AG04450 (cell line): Measurements from ENCODE around the gene SLCO2B1. TPM values are rescaled to one million over a fixed set of nuclear protein-coding genes. Genes with fewer than 3 reads are reported as not detected.

Experiments
- CTCF ChIA-PET: fragments of 300-600, 350-600 bp; formaldehyde crosslinking; extraction: SDS; loops from one replicate; lab custom pipeline; 2022; ENCODE audit warnings: antibody characterized with exemption, inconsistent platforms; lab: Charles Lee
- POLR2A ChIA-PET: fragments of 350-600 bp; formaldehyde crosslinking; extraction: SDS; loops from one replicate; lab custom pipeline; 2021; ENCODE audit warnings: antibody characterized with exemption, inconsistent platforms; lab: Yijun Ruan, JAX
- DNase-seq: peaks from one replicate; pipeline ENCODE4 v3.0.0-alpha.2; 2011; ENCODE audit warnings: low read depth, low spot score
- H3K27ac ChIP-seq: one replicate; pipeline ENCODE4 v1.5.1; 2012; ENCODE audit warnings: low read depth, low read length, control low read depth
- H3K27me3 ChIP-seq: one replicate; pipeline ENCODE4 v1.6.0; 2012; ENCODE audit warnings: low read length; ENCODE audit not compliant: control insufficient read depth, insufficient read depth
- H3K4me3 ChIP-seq: 2 replicates; pipeline ENCODE4 v1.5.1; 2011; ENCODE audit warnings: mild to moderate bottlenecking, low read depth, low read length, control low read depth
- H3K9me3 ChIP-seq: 2 replicates; pipeline ENCODE4 v1.5.1; 2012; ENCODE audit warnings: low read length; ENCODE audit not compliant: control insufficient read depth, insufficient read depth
- CTCF ChIP-seq: IDR thresholded peaks from 2 replicates; pipeline ENCODE4 v1.5.1; 2011; ENCODE audit warnings: low read depth, low read length, control low read depth, inconsistent platforms
- polyA plus RNA-seq: library from polyadenylated mRNA; depleted of rRNA; stranded (reverse); fragments of >200 nt; gene quantifications from 2 replicates; pipeline ENCODE4 v1.2.3, GENCODE V29; 2011

SLCO2B1 gene
- polyA plus RNA-seq, 1 experiment, result not detected

DNA sequence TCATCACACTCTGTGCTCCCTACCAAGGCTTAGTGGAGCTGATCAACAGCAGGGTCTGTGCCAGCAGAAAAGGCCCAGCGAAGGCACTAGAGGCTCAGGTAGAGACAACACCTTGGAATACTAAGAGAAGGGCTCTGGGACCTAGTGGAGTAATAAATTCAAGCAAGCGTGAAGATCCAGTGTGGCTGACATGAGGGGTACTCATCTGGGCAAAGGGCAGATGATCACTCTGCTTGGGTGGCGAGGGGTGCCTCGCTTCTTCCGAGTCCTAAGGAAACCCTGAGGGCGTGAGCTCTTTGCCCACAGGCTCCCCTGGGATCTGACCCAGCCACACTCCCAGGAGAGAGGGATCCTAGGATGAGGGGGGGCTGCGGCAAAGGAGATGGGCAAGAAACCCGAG, 86.1 kb downstream of the SLCO2B1 start:
- ChIA-PET POLR2A (no interaction called here), CTCF (interaction anchor here (1.0 to 1.5 kb wide), 3 partner anchors 11 to 96 kb away, joined by 3 to 5 read pairs (median 3); no protein-coding TSS in a partner anchor)
- no peaks in the 10 kb centered on the region for H3K9me3 ChIP-seq
- DNase-seq, result no peak
- TF ChIP-seq CTCF, result no peak
- H3K4me3 ChIP-seq, result no peak overlapping the region
- no peak overlapping the region for H3K27ac ChIP-seq
- H3K27me3 ChIP-seq, result peaks cover 31% of the 10 kb centered on the region

DNA sequence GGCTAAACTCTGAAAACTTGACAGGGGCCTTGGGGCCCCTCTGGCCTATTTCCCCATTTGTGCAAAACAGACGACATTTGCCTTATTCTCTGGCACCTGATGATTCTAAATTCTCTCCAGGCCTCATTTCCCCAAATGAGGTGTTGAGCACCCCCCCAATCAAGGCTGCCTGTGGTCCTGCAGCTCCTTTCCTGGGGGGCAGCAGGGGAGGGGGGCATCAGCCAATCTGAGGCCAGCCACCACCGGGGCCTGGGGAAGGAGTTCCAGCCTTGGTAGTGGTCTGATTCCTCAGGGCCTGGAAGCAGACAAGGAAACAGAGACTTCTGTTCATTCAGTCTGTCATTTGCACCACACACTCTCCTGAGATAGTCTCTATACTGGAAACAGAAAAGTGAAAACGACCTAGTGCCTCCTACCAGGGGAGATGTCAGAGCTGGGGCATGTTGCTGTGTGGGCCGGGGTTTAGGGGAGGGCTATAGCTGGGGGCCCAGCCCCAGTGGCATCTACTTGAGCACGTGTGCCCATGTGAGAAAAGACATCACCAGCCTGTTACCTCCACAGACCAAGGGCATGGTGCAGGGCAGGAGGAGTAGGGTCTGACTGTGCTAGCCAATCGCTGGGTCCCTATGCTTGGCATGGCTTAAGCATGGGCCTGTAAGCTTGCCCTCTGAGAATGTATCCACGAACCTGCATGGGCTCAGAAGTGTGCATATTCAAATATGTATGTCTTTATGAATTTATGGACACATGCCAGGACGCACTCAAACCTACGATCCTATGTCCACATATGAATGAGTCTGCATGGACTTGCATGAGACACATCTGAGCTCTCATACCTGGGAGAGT, 87.9 kb downstream of the SLCO2B1 start:
- TF ChIP-seq CTCF, result no peak
- POLR2A ChIA-PET, result no interaction called here
- Histone ChIP-seq H3K27ac (no peak overlapping the region), H3K9me3 (no peaks in the 10 kb centered on the region; the same call in 1 of the 2 replicates), H3K27me3 (peaks cover 43% of the 10 kb centered on the region), H3K4me3 (no peak overlapping the region)
- DNase-seq, result no peak
- CTCF ChIA-PET, result interaction anchor here (0.6 to 1.9 kb wide), 7 partner anchors 9 to 397 kb away, joined by 3 to 9 read pairs (median 3); no protein-coding TSS in a partner anchor

DNA sequence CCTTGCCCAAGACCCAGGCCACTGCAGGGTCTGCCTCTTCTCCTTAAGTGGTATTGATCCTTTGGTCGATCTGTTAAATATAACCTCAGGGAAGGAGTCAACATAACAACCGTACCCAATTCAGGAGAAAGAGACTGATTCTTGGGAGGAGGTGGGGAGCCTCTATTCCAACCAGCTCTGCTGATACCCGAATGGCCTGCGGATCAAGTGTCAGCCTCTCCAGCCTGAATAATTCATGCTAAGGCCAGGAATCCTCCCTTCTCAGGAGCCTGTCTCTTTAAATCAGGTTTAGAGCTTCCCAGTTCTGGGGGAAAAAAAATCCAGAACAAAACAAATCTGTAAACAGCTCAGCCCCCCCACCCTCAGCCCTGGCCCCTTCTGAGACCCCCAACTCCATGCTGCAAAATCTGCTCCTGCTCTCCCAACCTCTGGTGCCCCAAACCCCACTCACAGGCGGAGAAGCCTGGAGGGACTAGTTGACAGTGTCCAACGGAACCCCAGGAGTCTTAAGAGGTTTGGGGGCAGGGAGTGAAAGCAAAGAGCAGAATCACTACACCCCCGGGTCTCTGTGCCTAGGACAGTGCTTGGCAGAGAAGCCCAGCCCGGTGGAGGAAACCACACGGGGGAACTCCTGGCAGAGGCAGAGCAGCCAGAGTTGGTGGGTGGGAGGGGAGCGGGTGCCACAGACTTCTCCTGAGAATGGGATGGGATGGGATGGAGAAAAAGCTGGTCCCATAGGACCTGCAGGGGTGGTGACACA, 88.8 kb downstream of the SLCO2B1 start:
- H3K27me3 ChIP-seq, result peaks cover 51% of the 10 kb centered on the region
- POLR2A ChIA-PET, result no interaction called here
- TF ChIP-seq CTCF, result no peak
- DNase-seq, result no peak
- H3K9me3 ChIP-seq, result no peaks in the 10 kb centered on the region; the same call in 1 of the 2 replicates
- CTCF ChIA-PET, result interaction anchor here (0.7 to 1.9 kb wide), 4 partner anchors 8 to 310 kb away, joined by 3 to 9 read pairs (median 4); no protein-coding TSS in a partner anchor
- no peak overlapping the region for H3K4me3 ChIP-seq
- no peak overlapping the region for H3K27ac ChIP-seq

- TF ChIP-seq CTCF, result no peak
- ChIA-PET POLR2A (no interaction called here), CTCF (interaction anchor here (0.6 to 5.4 kb wide), 12 partner anchors 7 to 320 kb away, joined by 3 to 29 read pairs (median 3); no protein-coding TSS in a partner anchor)
- Histone ChIP-seq H3K27ac (no peak within 1 kb of the TSS), H3K4me3 (peak within 1 kb of the TSS; percentile 42; the same call in 1 of the 2 replicates), H3K9me3 (no peaks in the 10 kb centered on the region; the same call in 1 of the 2 replicates), H3K27me3 (peaks cover 58% of the 10 kb centered on the region)
- no peak for DNase-seq
Measured at GRCh38 chr11:75240311-75241035, 89.6 kb downstream of the SLCO2B1 start, which contains the start of gene TPBGL. TPBGL (plus strand) TSS chr11:75240774; CDS start chr11:75241050, 276 bp downstream.
